ENCODE measurements around the gene VWA3B.
A peak's percentile ranks its signal among the peaks of the same experiment; 100 is the strongest.

Gene VWA3B

DNA sequence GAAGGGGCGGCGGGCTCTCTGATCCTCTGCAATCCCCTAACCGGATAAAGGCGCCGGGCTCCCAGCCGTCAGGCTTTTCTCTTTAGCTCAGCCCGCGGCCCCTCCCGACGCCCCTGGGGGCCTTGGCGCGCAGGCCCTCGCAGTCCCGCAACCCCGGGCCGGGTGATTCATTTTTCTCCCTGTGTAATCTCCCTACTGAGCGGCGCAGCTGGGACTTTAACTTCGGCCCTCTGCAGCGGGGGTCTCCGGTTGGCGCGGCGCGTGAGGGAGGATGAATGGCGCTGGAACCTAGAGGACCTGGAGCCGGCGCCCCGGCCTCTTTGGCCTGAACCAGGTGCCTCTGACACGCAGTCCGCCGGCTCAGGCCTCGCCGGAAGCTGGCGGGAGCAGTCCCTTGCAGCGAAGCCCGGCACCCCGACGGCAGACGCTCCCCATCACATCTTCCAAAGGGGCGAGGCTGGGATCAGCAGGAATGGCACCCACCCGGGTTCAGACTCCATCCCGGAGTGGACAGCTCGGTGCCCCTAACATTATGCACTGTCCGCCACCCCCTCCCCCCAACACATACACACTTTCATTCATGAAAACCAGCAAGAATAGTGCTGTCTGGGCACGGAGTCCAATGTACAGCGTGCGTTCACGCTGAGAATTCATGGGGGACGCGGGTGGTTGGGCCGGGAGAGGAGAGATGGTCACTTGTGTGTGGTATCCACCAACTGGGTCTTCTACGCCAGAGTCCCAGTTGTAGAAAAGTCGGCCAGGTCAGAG lies 260.5 kb downstream of the VWA3B start:
- DNase-seq, result no peak
- in situ Hi-C loops (cut with MboI; ENCODE audit: low pct_unique_long_range_greater_than_20kb, low sequenced_read_pairs), result no loop called here

DNA sequence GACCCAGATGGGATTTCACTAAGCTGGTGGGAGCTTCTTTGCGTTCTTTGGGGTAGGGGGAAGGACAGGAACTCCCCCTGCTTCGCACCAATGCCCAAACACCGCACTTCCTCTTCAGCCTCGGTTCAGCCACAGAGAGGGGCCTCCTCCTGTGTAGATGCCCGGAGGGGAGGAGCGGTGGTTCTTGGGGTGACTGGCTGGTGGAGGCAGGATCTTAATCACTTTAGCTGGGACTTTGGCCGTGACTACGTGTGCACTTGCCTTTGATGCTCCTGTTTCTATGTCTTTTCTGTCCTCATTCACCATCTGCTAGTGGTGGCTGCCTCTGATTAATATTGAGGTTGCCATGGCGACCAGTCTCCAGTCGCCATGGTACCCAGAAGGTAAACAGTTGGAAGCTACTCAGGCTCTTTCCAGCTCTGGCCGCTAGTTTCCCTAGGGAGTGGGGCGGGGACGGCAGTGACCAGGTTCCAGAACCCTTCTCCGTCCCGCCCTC lies 261.1 kb downstream of the VWA3B start:
- in situ Hi-C loops (cut with MboI; ENCODE audit: low pct_unique_long_range_greater_than_20kb, low sequenced_read_pairs), result no loop called here
- DNase-seq, result peak; percentile 4

DNA sequence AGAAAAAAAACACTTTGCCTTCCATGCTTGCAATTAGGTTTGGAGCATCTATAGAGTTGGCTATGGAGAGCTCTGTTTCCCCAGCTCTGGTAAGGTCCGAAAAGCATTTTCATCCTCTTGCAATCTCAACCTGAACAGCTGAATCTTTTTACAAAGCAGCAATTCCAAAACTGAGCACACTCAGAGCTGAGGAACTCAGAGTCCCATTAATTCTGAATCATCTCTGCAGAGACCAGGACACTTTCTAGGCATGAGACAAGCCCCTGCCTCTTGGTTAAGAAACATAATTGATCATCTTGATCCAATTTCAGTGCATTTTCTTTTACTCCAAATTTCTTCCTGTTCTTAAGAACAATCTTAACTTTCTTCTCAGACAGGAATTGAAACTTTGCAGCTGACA lies 263.4 kb downstream of the VWA3B start:
- DNase-seq, result no peak
- in situ Hi-C loops (cut with MboI; ENCODE audit: low pct_unique_long_range_greater_than_20kb, low sequenced_read_pairs), result no loop called here

DNA sequence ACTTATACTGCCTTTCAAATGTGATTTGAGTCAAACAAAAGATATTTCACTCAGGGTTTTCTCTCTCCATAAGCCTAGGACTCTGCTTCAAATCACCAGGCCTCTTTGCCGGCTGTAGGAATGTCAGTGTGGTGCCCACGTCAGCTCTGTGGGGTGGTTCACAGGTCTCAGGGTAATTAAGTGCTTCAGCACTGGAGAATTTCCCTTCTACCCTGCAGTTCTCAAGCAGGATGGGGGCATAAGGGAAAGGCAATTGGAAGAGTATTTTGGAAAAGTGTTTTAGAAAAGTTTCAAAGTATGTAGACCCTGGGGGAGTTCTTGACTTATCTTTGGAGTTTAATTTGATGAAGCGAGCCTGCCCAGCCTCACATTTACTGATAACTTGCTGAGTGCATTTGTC lies 268.9 kb downstream of the VWA3B start:
- no peak for DNase-seq

DNA sequence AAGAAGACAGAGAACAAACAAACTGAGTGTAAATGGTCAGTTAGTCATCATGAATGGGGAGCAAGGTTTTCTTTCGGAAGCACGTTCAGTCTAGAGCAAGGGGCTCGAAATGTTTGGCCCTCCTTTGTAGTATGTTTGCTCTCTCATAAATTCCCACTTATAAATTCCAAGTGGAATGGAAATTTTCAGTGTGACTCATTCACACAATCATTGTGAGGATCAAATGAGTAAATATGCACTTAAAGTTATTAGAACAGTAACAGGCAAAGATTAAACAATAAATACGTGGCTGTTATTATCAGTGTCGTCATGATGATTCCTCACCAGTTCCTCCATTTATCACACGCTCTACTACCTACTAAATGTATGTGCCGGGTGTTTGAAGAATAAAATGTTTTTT lies 269.8 kb downstream of the VWA3B start:
- in situ Hi-C loops (cut with MboI; ENCODE audit: low pct_unique_long_range_greater_than_20kb, low sequenced_read_pairs), result no loop called here
- DNase-seq, result no peak

More for the DNA sequence above, 268.9 kb downstream of the VWA3B start:
- in situ Hi-C loops (cut with MboI; ENCODE audit: low pct_unique_long_range_greater_than_20kb, low sequenced_read_pairs), result no loop called here

DNA sequence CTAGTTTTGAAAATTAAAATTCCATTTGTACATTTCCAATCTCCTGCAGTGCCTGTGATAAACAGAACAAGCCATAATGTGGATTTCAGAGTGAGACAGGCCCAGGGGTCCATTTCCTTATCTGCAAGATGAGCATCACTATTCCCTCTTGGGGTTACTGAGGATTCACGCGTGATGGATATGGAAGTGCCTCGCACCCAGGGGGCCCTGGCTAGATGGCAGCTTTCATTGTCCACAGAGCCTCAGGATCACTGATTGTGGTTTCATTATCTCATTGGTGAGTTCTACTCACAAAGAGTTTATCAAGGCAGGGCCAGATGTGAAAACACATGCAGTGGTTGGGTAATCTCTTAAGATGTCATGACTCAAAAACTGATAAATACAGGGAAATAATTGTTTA lies 270.9 kb downstream of the VWA3B start:
- in situ Hi-C loops (cut with MboI; ENCODE audit: low pct_unique_long_range_greater_than_20kb, low sequenced_read_pairs), result no loop called here
- DNase-seq, result no peak

DNA sequence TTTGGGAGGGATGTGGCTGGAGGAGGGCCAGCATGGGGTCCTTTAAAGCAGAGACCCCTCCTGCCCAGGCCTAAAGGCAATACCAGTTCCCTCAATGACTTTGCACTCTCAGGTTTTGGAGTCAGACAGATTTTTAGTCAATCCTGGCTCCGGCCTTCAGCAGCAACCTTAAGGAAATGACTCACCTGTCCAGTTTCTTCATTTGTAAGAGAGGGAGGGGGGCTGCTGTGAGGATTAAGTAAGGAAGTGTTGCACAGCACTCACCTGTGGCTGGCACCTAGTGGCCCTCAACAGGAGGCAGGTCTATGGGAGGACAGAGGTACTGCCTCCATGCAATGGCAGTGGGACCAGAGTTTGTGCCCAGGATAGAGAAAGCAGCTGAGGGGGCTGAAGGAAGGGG lies 273.0 kb downstream of the VWA3B start:
- in situ Hi-C loops (cut with MboI; ENCODE audit: low pct_unique_long_range_greater_than_20kb, low sequenced_read_pairs), result no loop called here
- no peak for DNase-seq
